ENCODE results near the gene ANXA10.
"Not testable (repeated sequence)": the region's sequence is repeated elsewhere in the genome, so short reads cannot be mapped to it uniquely, and the experiment has no call there.

Gene ANXA10, protein sequence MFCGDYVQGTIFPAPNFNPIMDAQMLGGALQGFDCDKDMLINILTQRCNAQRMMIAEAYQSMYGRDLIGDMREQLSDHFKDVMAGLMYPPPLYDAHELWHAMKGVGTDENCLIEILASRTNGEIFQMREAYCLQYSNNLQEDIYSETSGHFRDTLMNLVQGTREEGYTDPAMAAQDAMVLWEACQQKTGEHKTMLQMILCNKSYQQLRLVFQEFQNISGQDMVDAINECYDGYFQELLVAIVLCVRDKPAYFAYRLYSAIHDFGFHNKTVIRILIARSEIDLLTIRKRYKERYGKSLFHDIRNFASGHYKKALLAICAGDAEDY

GRCh38 chr4:168092176-168092712 is at the start of gene ANXA10:
Gene ANXA10, plus strand, starts transcription at chr4:168092537. Its CDS starts 164 bp downstream, at chr4:168092701.
- DNase-seq (ENCODE audit: low read depth) = no peak

- DNase-seq (ENCODE audit: low read depth) = no peak
These were observed 47.0 kb upstream of the ANXA10 start for GRCh38 chr4:168045354-168045753.

DNA sequence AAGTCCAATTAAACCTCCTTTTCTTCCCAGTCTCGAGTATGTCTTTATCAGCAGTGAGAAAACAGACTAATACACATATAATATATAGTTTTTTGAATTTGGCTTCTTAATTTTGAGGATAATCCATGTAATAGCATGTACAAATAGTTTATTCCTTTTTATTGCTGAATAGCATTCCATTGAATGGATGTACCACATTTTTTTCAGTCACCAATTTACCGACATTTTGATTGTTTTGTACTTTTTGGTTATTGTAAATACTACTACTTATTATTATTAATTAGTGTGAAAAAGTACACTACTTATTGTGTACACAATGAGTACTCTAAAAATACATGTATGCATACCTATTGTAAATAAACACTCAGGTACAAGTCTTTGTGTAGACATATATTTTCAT is 42.3 kb upstream of the ANXA10 start:
- no peak for DNase-seq (ENCODE audit: low read depth)

- DNase-seq (ENCODE audit: low read depth) = no peak
These were observed 40.8 kb upstream of the ANXA10 start for GRCh38 chr4:168051526-168051925.

DNA sequence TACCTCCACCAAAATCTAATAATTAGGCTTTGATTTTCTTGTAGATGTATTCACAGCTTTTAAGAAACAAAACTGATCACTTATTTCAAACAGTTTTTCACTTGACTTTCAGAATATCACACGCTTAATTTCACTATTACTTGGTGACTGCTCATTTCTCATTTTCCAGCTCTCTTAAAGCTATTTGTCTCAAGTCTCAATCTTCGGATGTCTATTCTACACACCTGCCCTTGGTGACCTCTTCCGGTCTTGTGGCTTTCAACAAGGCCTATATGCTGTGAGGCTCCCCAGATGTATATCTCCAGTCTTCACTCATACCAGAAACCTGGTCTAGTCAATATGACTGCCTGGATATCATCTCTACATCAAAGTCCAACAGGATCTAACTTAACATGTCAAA is 34.9 kb upstream of the ANXA10 start:
- no peak for DNase-seq (ENCODE audit: low read depth)

GRCh38 chr4:168059251-168059650 is 33.1 kb upstream of the ANXA10 start:
- peak; percentile 81 for DNase-seq (ENCODE audit: low read depth)

DNA sequence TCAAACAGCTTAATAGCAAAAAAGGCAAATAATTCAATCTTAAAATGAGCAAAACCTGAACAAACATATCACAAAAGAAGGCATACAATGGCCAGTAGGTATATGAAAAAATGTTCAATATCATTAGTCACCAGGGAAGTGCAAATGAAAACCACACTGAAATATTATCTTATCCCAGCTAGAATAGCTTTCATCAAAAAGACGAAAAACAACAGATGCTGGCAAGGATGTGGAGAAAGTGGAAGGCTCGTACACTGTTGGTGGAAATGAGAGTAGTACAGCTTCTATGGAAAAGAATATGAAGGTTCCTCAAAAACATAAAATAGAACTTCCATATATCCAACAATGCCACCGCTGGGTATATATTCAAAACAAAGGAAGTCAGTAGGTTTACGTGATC is 29.3 kb upstream of the ANXA10 start:
- DNase-seq (ENCODE audit: low read depth) = no peak

DNA sequence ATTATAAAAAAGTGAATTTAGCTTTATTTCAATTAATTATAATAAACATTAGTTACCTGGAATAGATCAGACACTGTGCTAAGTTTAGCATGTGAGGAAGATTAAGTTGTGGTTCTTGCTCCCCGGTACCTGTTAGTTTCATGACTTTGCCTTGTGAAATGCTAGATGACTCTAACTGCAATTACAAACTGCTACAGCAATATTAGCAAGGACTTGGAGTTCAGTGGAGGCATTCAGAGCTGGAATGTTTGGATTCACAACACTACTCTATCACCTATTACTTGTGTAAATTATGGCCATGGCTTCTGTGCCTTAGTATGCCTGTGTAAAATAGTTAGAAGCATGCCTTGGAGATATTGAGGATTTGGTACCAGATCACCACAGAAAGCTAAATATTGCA is 21.4 kb upstream of the ANXA10 start:
- DNase-seq (ENCODE audit: low read depth) = no peak

DNA sequence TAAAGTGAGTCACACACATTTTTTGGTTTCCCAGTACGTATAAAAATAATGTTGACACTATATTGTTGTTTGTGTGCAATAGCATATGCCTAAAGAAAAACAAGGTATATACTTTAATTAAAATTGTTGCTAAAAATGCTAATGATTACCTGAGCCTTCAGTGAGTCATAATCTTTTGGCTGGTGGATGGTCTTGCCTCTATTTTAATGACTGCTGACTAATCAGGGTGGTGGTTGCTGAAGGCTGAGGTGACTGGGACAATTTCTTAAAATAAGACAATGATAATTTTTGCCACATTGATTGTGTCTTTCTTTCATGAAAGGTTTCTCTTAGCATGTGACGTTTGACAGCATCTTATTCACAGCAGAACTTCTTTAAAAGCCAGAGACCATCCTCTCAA is 21.0 kb upstream of the ANXA10 start:
- DNase-seq (ENCODE audit: low read depth) = peak; percentile 16

DNA sequence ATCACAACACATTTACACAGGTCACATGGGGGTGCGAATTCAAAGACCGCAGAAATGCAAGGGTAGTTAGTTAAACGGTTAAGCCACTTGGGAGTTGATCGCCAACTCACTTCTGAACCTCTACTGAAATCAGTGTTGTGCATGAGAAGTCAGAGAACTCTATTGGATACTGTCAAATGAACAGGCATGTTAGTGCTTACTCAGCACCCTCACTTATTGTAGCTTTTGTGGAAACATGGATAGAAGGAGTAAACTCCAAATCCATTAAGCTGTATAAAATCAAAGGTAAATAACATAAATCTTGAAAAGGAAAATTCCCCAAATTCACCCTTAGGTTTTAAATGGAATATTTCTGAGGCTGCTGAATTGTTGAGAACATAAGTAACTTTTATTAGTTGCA is 17.5 kb upstream of the ANXA10 start:
- DNase-seq (ENCODE audit: low read depth) = no peak

- peak; percentile 69 for DNase-seq (ENCODE audit: low read depth)
These were observed 15.2 kb upstream of the ANXA10 start for GRCh38 chr4:168076989-168077725.

DNA sequence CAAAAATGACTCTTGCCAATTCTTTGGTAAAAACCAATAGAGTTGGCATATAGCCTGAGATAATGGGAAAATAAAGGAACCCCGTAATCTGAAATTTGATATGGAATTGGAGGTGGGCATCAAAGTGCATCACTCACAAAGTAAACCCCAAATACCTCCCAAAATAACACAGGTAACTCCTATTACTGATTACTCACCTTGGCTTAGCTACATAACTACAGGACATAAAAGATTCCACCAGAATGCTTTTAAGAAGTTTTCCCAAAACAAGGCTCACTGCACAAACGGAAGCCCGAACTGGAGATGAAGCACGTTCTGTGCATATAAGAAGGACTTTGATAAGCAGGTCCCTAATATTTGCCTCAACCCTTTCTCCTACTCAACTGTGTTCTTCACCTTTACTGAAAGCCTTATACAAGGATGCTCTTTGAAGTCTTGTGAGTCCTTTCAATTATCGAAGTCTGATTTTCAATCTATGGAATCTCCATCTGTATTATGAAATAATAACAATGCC is 14.6 kb upstream of the ANXA10 start:
- no peak for DNase-seq (ENCODE audit: low read depth)

- DNase-seq (ENCODE audit: low read depth) = no peak
These were observed 10.0 kb upstream of the ANXA10 start for GRCh38 chr4:168082379-168082778.

DNA sequence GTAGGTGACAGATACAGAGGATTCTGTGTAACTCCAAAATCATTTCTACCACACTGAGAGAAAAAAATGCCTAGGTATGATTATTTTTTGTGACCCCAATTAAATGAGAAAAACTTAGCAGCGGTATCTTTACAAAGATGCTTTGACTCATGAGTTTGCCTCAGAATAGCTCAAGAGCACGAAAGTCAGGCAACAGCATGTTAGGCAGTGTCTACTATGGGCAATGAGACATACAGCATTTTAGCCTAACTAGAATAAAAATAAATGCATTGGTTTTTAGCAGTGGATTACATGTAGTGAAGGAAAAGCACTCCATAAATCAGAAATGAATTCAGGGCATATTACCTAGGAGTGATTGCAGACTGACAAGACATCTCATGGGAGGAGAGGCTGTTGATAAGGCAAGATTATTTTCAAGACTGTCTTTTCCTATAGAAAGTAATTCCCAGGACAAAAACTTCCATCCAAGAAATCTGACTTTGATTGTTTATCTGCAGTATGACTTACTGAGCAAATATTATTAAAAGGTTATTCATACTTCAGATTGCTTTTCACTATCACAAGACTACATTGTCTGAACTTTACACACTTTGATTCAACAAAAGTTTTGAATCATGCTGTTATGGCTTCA is 3.6 kb downstream of the ANXA10 start:
- DNase-seq (ENCODE audit: low read depth) = no peak

GRCh38 chr4:168096407-168096784 is 4.1 kb downstream of the ANXA10 start:
- DNase-seq (ENCODE audit: low read depth) = no peak

DNA sequence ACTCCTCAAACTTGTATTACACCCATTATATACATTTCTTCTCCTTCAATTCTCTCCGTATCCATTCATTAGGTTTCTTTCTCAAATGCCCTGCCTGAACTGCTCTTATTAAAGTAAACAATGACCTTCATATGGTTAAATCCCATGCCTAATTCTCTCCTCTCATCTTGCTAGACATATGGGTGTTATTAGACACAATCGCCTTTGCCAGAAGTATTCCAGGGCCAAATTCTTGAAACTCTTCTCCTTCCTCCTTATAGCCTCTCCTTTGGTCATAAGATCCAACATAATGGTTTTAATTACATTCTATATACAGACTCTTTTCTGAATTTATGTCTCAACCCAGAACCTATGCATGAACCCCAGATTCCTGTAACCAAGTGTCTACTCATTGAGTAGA is 4.8 kb downstream of the ANXA10 start:
- no peak for DNase-seq (ENCODE audit: low read depth)

DNA sequence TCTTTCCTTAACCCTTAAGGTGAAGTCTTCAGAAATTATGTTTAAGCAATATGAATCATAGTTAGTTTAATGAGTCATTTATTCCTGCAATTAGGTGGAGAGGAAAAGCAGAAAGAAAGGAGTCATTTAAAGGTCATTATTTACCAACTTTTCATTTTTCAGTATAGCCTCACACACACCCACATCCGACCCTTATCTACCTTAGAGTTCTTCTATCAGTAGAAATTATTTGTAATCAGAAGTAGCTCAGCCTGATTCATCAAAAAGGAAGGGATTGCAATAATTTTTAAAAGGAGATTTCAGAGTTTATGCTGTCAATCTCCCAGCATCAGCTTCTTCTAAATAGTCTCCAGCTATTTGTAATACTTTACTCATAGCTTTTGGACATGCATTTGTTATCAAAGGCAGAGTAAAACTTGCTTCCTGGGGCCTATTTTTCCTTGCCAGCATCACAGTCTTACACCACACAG is 5.9 kb downstream of the ANXA10 start:
- peak; percentile 76 for DNase-seq (ENCODE audit: low read depth)

- no peak for DNase-seq (ENCODE audit: low read depth)
These were observed 6.9 kb downstream of the ANXA10 start for GRCh38 chr4:168099195-168099594.

- no peak for DNase-seq (ENCODE audit: low read depth)
These were observed 8.7 kb downstream of the ANXA10 start for GRCh38 chr4:168101026-168101425.

DNA sequence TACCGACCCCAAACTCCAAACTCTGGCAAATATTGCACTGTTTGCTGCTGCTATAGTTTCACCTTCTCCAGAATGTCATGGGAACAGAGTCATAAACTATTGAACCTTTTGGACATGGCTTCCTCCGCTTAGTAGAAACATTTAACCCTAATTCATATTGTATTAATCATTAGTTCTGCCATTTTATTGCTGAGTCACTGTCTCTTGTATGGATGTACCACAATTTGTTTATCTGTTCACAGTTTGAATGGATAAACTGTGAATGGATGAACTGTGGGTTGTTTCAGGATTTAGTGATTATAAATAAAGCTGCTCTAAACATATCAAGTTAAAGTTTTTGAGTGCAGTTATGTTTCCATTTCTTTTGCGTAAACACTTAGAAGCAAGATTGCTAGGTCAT is 10.1 kb downstream of the ANXA10 start:
- DNase-seq (ENCODE audit: low read depth) = no peak

DNA sequence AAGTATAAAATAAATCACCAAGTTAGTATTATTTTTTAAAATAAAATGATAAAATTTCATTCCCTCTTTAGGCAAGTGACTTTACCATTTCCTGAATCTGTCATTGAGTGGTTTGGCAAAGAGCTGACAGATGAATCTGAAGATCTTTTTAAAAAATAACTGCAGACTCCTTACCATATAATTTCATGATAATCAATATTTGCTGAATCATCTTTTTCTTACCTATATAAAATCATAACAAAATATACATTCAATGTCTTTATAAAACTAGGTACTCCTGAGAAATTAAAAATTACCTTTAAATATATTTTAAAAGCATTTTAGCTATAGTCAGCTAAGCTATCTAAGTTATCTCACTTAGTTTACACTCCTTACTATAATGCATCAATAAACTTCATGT is 17.2 kb downstream of the ANXA10 start:
- no peak for DNase-seq (ENCODE audit: low read depth)

- not testable (repeated sequence) for DNase-seq (ENCODE audit: low read depth)
These were observed 20.7 kb downstream of the ANXA10 start for GRCh38 chr4:168113059-168113458.
